Peyer's patch (tissue), 4 donors: Measurements from ENCODE around the gene CACHD1.

Experiments used
- POLR2A ChIP-seq, 2 donors: fragments of 450-650 bp; IDR thresholded peaks; one replicate each; pipeline ENCODE4 v1.5.1; 2017; ENCODE audit warnings: antibody characterized with exemption in 2 of 2, mild to moderate bottlenecking in 2 of 2, moderate library complexity in 2 of 2
- TF ChIP-seq, protein P1 (sequence below), 6 experiments: fragments of 450-650 bp in 4 of 6; fragments of 200-600 bp in 2 of 6; sonication (generic) in 1 of 6; IDR thresholded peaks; one replicate each; pipeline ENCODE4 v1.5.1; 2017 to 2019; ENCODE audit warnings: antibody characterized with exemption in 6 of 6, mild to moderate bottlenecking in 3 of 6, moderate library complexity in 1 of 6

DNA sequence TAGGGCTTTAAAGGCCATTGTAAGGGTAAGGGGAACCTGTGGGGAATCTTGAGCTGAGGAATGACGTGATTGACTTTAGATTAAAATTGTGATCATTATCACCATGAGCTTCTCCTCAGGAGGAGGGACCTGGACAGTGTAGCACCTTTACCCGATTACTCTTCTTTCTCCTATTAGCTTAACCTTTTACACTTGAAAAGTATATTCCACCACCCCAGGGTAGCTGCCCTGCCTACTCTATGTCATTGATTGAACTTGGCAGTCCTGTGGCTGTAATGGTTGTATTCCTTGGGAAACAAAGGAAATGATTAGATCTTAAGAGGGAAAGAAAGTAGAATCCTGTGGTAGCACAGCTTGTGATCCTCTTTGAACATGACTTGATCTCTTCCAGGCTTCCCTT is 47.7 kb downstream of the CACHD1 start:
- TF ChIP-seq, protein P1, sequence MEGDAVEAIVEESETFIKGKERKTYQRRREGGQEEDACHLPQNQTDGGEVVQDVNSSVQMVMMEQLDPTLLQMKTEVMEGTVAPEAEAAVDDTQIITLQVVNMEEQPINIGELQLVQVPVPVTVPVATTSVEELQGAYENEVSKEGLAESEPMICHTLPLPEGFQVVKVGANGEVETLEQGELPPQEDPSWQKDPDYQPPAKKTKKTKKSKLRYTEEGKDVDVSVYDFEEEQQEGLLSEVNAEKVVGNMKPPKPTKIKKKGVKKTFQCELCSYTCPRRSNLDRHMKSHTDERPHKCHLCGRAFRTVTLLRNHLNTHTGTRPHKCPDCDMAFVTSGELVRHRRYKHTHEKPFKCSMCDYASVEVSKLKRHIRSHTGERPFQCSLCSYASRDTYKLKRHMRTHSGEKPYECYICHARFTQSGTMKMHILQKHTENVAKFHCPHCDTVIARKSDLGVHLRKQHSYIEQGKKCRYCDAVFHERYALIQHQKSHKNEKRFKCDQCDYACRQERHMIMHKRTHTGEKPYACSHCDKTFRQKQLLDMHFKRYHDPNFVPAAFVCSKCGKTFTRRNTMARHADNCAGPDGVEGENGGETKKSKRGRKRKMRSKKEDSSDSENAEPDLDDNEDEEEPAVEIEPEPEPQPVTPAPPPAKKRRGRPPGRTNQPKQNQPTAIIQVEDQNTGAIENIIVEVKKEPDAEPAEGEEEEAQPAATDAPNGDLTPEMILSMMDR (IDR thresholded peaks at IDR 0.05): no peak
- no peak for TF ChIP-seq POLR2A (IDR thresholded peaks at IDR 0.05)
